Ovary (tissue), 9 donors: Measurements from ENCODE around the gene PNISR. TPM values are rescaled to one million over a fixed set of nuclear protein-coding genes. Genes with fewer than 3 reads are reported as not detected.

ENCODE experiments used
- DNase-seq, 5 donors: peaks; one replicate each; pipeline ENCODE4 v3.0.0-alpha.2; 2019 to 2020
- H3K27ac ChIP-seq, 2 donors: fragments of 200-600 bp; one replicate each; pipeline versions ENCODE4 v1.5.1 to v1.8.0; 2019 to 2022
- H3K27me3 ChIP-seq: fragments of 200-600 bp; one replicate; pipeline ENCODE4 v1.8.0; 2022
- H3K36me3 ChIP-seq: fragments of 200-600 bp; sonication (generic); one replicate; pipeline ENCODE4 v1.5.1; 2019
- H3K4me1 ChIP-seq: one replicate; pipeline ENCODE4 v1.8.1; 2013; ENCODE audit warnings: mild to moderate bottlenecking, moderate library complexity; ENCODE audit not compliant: insufficient read depth
- H3K4me3 ChIP-seq: fragments of 200-600 bp; sonication (generic); one replicate; pipeline ENCODE4 v1.5.1; 2017
- H3K9me3 ChIP-seq, 2 donors: fragments of 200-600 bp in 1 of 2; sonication (generic) in 1 of 2; one replicate each; pipeline versions ENCODE4 v1.5.1 to v1.8.1; 2013 to 2019; ENCODE audit warnings: mild to moderate bottlenecking in 1 of 2, moderate library complexity in 1 of 2
- EP300 ChIP-seq: sonication (generic); formaldehyde crosslinking; IDR thresholded peaks from one replicate; pipeline ENCODE4 v1.6.1; 2017; ENCODE audit warnings: antibody characterized with exemption
- POLR2A ChIP-seq: fragments of 450-650 bp; IDR thresholded peaks from one replicate; pipeline ENCODE4 v1.6.1; 2017; ENCODE audit warnings: antibody characterized with exemption, mild to moderate bottlenecking, moderate library complexity
- WGBS, 3 donors: extraction: QIAGEN DNeasy Blood & Tissue Kit in 1 of 3; methylation state at CpG; one replicate each; pipeline versions ENCODE4 v1.1.5 to v1.1.7; 2013 to 2017; 5-methylcytosine and 5-hydroxymethylcytosine counted together
- intact Hi-C, 4 donors: fragments of 100-400 bp; cut with DNase I; formaldehyde crosslinking; loops; one replicate each; pipeline versions ENCODE4 v1.11.0 to v1.15.1; 2022 to 2023
- polyA plus RNA-seq, 2 donors: library from polyadenylated mRNA; stranded (reverse); fragments of 200-250 nt in 1 of 2; fragments of 350-450 nt in 1 of 2; fragmentation: Illumina TruSeq in 1 of 2; extraction: RNeasy Lipid Tissue Mini Kit (QIAGEN cat#74804) in 1 of 2; gene quantifications; one replicate each; pipeline ENCODE4 v1.2.3, GENCODE V29; 2013 to 2014
- total RNA-seq, 7 donors: library from RNA; depleted of rRNA in 2 of 7; stranded (reverse); fragments of >200 nt in 2 of 7; fragmentation: NEBNext Ultra II Directional in 3 of 7; extraction: Animal tissue kit (Norgen Biotek cat#: 25700) in 3 of 7; gene quantifications; one replicate each; pipeline versions ENCODE4 v1.1.0 to v1.2.4, GENCODE V29; 2016 to 2023
- TF ChIP-seq, protein P1 (sequence below), 3 donors: fragments of 450-650 bp in 2 of 3; fragments of 200-600 bp in 1 of 3; IDR thresholded peaks; one replicate each; pipeline versions ENCODE4 v1.5.1 to v1.8.0; 2016 to 2022; ENCODE audit warnings: antibody characterized with exemption in 3 of 3, mild to moderate bottlenecking in 1 of 3
- donor health status: DM: no; HTN: no; CAD: no; lungs with moderate emphysema.
- donor health status: DM: no; HTN: no; CAD: no.
- donor health status: Bipolar disorder and iron deficiency.
- donor health status: DM: yes; HTN: yes; CAD: no.
- donor health status: DM: no; HTN: no; CAD: no.
- donor health status: DM: yes; HTN: yes; CAD: no.

PNISR gene
- total and polyA plus RNA-seq, 9 donors = 71.5 to 168 (median 127) TPM

DNA sequence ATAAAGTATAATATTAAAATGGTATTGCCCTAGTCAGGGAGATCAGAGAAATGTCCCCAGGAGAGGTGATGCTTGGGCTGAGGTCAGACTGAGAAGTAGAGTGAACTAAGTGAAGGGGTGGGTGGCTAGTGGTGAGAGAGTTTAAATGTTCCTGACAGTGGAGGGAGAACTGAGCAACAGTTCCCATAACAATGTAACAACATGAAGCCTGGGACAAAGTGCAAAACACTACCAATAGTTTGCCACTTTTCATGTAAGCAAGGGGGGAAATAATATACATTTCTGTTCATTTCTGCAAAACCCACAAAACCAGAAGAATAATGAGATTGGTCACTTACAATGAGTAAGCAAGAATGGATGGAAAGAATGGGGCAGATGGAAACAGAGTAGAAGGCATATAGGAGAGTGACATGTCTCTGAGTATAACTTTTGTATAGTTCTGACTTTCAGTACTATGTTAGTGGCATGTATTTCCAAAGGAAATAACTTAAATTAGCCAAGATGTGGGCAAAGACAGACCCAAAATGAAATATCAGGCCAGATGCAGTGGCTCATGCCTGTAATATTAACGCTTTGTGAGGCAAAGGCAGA lies 62.3 kb downstream of the PNISR start:
- no peaks in the 10 kb centered on the region for H3K36me3 ChIP-seq
- no peak for DNase-seq
- no peaks in the 10 kb centered on the region for H3K27me3 ChIP-seq
- H3K4me3 ChIP-seq = no peak overlapping the region
- no peaks in the 10 kb centered on the region for H3K9me3 ChIP-seq
- 94 to 100% (median 96%) methylated on average over 1 of the region's 1 CpG for WGBS, 3 donors
- no peaks in the 10 kb centered on the region for H3K4me1 ChIP-seq
- H3K27ac ChIP-seq = no peak overlapping the region
- intact Hi-C loops = no loop called here
- TF ChIP-seq, protein P1, sequence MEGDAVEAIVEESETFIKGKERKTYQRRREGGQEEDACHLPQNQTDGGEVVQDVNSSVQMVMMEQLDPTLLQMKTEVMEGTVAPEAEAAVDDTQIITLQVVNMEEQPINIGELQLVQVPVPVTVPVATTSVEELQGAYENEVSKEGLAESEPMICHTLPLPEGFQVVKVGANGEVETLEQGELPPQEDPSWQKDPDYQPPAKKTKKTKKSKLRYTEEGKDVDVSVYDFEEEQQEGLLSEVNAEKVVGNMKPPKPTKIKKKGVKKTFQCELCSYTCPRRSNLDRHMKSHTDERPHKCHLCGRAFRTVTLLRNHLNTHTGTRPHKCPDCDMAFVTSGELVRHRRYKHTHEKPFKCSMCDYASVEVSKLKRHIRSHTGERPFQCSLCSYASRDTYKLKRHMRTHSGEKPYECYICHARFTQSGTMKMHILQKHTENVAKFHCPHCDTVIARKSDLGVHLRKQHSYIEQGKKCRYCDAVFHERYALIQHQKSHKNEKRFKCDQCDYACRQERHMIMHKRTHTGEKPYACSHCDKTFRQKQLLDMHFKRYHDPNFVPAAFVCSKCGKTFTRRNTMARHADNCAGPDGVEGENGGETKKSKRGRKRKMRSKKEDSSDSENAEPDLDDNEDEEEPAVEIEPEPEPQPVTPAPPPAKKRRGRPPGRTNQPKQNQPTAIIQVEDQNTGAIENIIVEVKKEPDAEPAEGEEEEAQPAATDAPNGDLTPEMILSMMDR (IDR thresholded peaks at IDR 0.05) = no peak
- TF ChIP-seq EP300 (no peak), POLR2A (no peak)

DNA sequence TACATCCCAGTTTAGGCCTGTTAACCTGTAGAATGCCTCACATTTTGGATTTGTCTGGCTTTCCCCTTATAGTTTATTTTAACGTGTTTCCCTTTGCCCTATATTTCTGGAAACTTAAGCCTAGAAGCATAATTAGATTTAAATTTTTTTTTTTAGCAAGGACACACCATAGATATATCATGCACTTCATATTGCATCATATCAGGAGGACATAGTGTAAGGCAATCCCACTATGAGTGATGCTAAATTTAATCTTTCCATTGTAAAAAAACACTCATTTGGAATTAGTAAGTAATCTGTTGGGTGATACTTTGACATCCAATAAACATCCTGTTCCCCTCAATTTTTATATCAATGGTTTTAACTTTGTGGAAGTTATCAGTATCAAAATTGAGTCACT lies 65.3 kb downstream of the PNISR start:
- intact Hi-C loops = no loop called here
- DNase-seq = no peak
- no peak overlapping the region for H3K27ac ChIP-seq
- no peaks in the 10 kb centered on the region for H3K36me3 ChIP-seq
- TF ChIP-seq, protein P1 (IDR thresholded peaks at IDR 0.05) = no peak
- no peak for TF ChIP-seq POLR2A
- no peak for TF ChIP-seq EP300
- no peaks in the 10 kb centered on the region for H3K4me1 ChIP-seq
- H3K9me3 ChIP-seq = no peaks in the 10 kb centered on the region
- WGBS, 3 donors = 55 to 82% (median 65%) methylated on average over 1 of the region's 1 CpG
- no peaks in the 10 kb centered on the region for H3K27me3 ChIP-seq
- no peak overlapping the region for H3K4me3 ChIP-seq

DNA sequence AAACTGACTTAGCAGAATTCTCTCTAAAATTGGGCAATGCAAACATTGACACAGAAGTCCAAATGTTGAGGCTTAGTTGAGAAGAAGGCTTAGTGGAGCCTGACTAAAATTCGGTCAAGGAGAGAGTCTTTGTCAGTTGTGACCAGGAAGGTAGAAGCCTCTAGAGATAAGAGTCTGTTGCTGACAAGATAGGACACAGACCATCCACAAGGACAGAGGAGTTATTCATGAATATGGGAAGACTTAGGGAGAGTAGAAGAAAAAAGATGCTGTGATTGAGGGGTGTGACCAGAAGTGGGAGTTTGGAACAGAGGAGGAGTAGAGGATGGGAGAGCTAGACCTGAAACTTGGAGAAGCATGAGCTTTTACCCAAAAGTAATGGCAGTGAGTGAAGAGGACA lies 68.5 kb downstream of the PNISR start:
- 61 to 86% (median 68%) methylated on average over 1 of the region's 1 CpG for WGBS, 3 donors
- Histone ChIP-seq H3K27ac (no peak overlapping the region), H3K27me3 (no peaks in the 10 kb centered on the region), H3K36me3 (no peaks in the 10 kb centered on the region), H3K9me3 (no peaks in the 10 kb centered on the region), H3K4me3 (no peak overlapping the region), H3K4me1 (no peaks in the 10 kb centered on the region)
- intact Hi-C loops = no loop called here
- no peak for DNase-seq
- TF ChIP-seq EP300 (no peak), POLR2A (no peak)
- TF ChIP-seq, protein P1 (IDR thresholded peaks at IDR 0.05) = no peak

DNA sequence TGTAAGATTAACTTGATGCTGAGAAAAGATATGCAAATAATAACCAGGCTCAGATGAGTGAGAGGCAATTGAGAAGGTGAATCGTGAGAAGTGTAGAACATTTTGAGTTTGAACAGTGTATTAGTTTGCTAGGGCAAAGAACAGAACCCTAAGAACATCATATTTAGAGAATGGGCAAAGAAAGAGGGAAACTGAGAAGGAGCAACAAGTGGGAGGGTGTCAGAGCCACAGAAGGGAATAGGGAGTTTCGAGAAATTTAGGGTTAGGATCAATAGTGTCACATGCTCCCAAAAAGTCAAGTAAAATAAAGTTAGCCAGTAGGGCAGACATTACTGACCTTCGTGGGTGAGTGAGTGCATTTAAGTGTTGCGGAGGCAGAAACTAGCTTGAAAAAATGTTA lies 70.1 kb downstream of the PNISR start:
- TF ChIP-seq, protein P1 (IDR thresholded peaks at IDR 0.05) = no peak
- no peak for TF ChIP-seq EP300
- no peak for TF ChIP-seq POLR2A
- Histone ChIP-seq H3K27ac (no peak overlapping the region), H3K4me3 (no peak overlapping the region), H3K9me3 (no peaks in the 10 kb centered on the region), H3K27me3 (no peaks in the 10 kb centered on the region), H3K4me1 (no peaks in the 10 kb centered on the region), H3K36me3 (no peaks in the 10 kb centered on the region)
- WGBS, 3 donors = 72 to 76% (median 75%) methylated on average over 4 of the region's 4 CpGs
- no peak for DNase-seq
- intact Hi-C loops = no loop called here
